CD4-positive, alpha-beta T cell treated with Interleukin-4 for 4 hours (primary cell): ENCODE results near the gene RAB18.
"Not testable (repeated sequence)": the region's sequence is repeated elsewhere in the genome, so short reads cannot be mapped to it uniquely, and the experiment has no call there.

Source experiments
- DNase-seq: peaks from one replicate; pipeline ENCODE4 v3.0.0-alpha.2; 2020

RAB18 gene

DNA sequence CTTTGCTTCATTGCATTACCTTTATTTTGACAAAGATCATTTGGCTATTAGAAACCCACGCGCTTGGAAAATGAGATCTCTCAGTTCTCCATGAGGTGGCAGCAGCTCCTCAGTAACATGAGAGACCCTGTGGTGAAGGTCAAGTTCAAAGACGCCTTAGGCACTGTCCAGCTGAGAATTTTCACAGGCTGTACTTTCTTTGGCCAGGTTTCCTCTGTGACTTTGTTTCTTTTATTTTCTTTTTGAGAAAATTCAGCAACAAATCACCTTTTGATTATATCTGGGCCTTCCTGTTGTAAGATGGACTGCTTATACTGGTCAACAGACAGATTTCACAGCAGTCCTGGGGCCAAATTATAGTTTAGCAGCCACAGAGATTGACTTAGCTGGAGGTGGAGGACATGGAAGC, 54.5 kb downstream of the RAB18 start:
- peak; percentile 46 for DNase-seq

DNA sequence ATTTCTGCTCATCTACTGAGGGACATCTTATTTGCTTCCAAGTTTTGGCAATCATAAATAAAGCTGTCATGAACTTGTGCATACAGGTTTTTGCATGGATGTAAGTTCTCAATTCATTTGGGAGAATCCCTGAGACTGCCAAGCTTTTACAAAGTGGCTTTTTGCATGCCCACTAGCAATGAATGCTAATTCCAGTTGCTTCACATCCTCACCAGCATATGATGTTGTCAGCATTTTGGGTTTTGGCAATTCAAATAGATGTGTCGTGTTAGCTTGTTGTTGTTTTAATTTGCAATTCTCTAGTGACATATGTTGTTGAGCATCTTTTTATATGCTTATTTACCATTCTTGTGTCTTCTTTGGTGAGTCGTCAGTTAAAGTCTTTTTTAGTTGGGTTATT, 57.2 kb downstream of the RAB18 start:
- no peak for DNase-seq

DNA sequence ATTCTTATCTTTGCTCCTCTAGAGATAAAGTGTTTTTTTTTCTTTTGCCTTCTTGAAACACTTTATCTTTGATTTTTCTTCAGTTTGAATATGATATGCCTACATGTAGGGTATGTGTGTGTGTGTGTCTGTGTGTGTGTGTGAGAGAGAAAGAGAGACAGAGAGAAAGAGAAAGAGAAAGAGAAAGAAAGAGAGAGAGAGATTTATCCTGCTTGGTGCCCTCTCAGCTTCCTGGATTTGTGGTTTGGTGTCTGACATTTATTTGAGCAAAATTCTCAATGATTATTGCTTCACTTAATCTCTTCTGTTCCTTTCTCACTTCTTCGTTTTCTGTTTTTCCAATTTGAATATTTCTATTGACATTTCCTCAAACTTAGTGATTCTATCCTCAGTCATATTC, 60.3 kb downstream of the RAB18 start:
- DNase-seq, result peak; percentile 11

DNA sequence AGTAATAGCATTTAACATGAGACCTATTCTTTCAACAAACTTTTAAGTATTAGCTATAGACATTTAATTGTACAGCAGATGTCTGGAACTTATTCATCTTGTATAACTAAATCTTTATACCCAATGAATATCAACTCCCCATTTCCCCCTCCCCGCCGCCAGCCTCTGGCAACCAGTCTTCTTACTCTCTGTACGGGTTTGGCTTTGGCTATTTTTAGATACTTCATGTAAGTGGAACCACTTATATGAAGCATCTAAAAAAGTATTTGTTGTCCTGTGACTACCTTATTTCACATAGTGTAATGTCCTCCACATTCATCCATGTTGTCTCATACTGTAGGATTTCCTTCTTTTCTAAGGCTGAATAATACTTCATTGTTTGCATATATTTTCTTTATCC, 60.8 kb downstream of the RAB18 start:
- DNase-seq, result no peak

DNA sequence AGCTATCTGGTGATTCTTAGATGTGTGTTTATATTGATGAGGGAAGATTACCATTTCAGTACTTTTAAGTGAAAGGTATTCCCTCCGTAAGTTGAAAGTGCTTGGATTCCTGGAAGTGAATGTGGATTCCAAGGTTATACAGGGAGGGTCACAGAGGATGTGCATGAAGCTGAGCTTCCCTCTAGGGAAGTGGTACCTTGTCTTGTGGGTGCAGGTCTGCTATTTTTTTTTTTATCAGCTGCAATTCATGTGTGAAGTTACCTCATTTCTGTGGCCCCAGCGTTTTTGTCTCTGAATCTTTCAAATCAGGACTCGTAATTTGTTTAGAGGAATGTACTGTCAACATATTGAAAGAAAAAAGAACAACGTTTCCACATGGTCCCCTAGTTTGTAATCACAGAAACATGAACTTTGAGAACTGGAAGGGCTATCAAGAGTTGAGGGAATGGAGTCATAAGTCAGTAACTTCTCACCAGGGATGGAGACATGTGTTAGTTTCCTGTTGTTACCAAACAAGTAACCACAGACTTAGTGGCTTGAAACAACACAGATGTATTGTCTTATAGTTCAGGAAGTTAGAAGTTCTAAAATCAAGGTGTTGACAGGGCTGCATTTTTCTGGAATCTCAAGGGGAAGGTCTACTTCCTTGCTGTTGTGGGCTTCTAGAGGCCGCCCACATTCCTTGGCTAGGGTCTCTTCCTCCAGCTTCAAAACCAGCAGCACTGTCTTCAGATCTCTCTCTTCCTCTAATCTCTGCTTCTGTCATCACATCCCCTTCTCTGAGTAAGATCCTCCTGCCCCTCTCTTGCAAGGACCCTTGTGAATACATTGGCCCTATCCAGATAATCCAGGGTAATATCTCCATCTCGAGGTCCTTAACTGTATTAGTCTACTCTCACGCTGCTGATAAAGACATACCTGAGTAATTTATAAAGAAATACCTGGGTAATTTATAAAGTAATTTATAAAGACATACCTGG, 64.4 kb downstream of the RAB18 start:
- peak; percentile 34 for DNase-seq

DNA sequence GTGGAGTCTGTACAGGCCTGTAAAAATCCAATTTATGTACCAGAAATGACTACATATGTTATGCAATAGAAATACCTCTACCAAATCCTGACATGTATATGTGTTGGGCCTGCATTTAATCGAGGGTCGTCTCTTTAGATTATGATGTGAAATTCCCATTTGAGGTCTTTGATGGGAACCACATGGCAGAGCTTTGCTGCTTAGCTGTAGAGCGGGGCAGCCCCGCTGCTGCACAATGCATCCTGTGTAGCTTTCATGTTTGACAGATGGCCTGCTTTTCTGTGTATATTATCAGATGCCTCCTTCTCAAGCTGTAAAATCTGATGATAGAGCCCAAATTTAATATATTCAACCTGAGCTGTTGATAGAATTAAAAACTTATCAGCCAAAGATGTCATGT, 65.8 kb downstream of the RAB18 start:
- no peak for DNase-seq

DNA sequence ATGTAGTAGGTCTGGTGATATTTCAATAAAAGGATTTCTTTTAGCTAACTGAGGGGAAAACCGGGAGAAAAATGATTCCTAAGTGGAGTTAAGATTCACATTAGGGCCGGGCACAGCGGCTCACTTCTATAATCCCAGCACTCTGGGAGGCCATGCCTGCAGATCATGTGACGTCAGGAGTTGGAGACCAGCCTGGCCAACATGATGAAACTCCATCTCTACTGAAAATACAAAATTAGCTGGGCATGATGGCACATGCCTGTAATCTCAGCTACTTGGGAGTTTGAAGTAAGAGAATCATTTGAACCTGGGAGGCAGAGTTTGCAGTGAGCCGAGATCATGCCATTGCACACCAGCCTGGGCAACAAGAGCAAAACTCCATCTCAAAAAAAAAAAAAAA, 72.9 kb downstream of the RAB18 start:
- not testable (repeated sequence) for DNase-seq

DNA sequence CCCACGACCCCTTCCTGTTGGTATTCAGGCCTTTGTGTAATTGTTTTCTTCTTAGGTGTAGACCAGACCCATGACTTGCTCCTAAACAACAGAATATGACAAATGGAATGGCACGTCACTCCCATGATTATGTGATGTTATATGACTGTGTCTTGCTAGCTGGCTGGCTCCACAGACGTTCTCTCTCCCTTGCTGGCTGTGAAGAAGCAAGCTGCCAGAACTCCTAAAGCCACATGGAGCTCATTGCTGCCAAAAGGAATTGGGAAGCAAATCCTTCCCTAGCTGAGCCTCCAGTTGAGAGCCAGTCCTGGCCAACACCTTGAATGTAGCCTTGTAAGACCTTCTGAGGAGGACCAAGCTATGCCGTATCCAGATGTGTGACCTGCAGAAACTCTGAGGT, 74.2 kb downstream of the RAB18 start:
- DNase-seq, result no peak

DNA sequence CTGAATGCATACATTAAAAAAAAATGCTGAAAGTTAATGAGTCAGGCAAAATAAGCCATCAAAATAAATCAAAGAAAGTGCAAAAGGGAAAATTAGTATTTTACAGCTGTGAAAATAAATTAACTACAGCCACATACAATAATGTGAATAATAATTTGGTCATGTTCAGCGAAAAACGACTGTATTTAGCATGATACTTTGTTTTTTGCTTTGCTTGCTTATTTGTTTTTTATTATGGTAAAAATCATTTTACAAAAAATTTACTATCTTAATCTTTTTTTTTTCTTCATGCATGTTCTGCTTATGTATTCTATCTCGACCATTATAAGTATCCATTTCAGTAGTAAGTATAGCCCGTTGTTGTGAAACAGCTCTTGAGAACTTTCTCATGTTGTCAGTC, 77.1 kb downstream of the RAB18 start:
- no peak for DNase-seq

DNA sequence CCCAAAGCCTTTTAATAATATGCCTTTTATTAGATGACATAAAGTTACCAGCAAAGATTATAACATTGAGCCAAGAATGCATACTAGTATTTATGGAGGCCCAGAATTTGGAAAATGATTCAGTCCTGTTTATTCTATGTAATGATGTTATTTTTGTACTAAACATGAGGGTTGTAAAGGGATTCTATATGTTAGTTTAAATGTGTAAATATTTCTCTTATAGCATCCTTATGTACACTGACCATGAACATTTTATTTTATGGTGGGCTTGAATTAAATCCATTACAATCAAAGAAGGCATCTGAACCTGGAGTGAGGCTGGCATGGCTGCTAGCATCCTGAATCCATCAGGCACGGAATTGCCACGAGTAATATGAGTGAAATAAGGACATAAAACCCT, 80.2 kb downstream of the RAB18 start:
- no peak for DNase-seq
